Measurements from ENCODE around the gene TNFRSF1A. TPM values are rescaled to one million over a fixed set of nuclear protein-coding genes. Genes with fewer than 3 reads are reported as not detected.

TNFRSF1A gene
- total RNA-seq, 1 donor from 2014 or later, result 21.8 TPM

GRCh38 chr12:6384499-6385436, 42.9 kb upstream of the TNFRSF1A start:
- no peaks in the 10 kb centered on the region for H3K36me3 ChIP-seq
- H3K9ac ChIP-seq, result no peak overlapping the region
- H3K36me3 Mint-ChIP-seq, result no peaks in the 10 kb centered on the region
- H3K27ac Mint-ChIP-seq, result peak overlapping the region; percentile 42
- H3F3A ChIP-seq (ENCODE audit: low read depth), result peaks cover 17% of the 10 kb centered on the region
- peaks cover 4% of the 10 kb centered on the region for H3K27me3 Mint-ChIP-seq (ENCODE audit: insufficient read depth, low read depth)
- no peak overlapping the region for H3K4me3 Mint-ChIP-seq
- H3K27ac ChIP-seq, result no peak overlapping the region
- peaks cover 23% of the 10 kb centered on the region for H3K4me1 Mint-ChIP-seq
- no peak for TF ChIP-seq EZH2phosphoT487 (IDR thresholded peaks at IDR 0.05)
- peak overlapping the region; percentile 100 for H2AFZ ChIP-seq (replicated peaks)
- H3K4me1 ChIP-seq, result peaks cover 22% of the 10 kb centered on the region
- H3K9me3 Mint-ChIP-seq, result no peaks in the 10 kb centered on the region
- no peaks in the 10 kb centered on the region for H3K9me3 ChIP-seq (ENCODE audit: low read depth)
- H3K4me3 ChIP-seq, result no peak overlapping the region
- no peaks in the 10 kb centered on the region for H3K79me2 ChIP-seq (ENCODE audit: low read depth)
- no peaks in the 10 kb centered on the region for H4K20me1 ChIP-seq (ENCODE audit: low read depth)
- DNase-seq (ENCODE audit: low spot score), result no peak
- H3K27me3 ChIP-seq, result peaks cover 20% of the 10 kb centered on the region
- no peak overlapping the region for H3K4me2 ChIP-seq

- no peak within 1 kb of the TSS for H3K4me2 ChIP-seq
- H3K36me3 ChIP-seq, result no peaks in the 10 kb centered on the region
- no peaks in the 10 kb centered on the region for H4K20me1 ChIP-seq (ENCODE audit: low read depth)
- H3F3A ChIP-seq (ENCODE audit: low read depth), result peaks cover 17% of the 10 kb centered on the region
- DNase-seq (ENCODE audit: low spot score), result peak; percentile 49
- peaks cover 20% of the 10 kb centered on the region for H3K27me3 ChIP-seq
- H3K27ac ChIP-seq, result no peak within 1 kb of the TSS
- Mint-ChIP-seq H3K36me3 (no peaks in the 10 kb centered on the region), H3K27me3 (ENCODE audit: insufficient read depth, low read depth) (peaks cover 4% of the 10 kb centered on the region), H3K4me3 (no peak within 1 kb of the TSS), H3K9me3 (no peaks in the 10 kb centered on the region), H3K27ac (peak within 1 kb of the TSS; percentile 42), H3K4me1 (peaks cover 25% of the 10 kb centered on the region)
- H3K4me3 ChIP-seq, result no peak within 1 kb of the TSS
- no peaks in the 10 kb centered on the region for H3K9me3 ChIP-seq (ENCODE audit: low read depth)
- TF ChIP-seq EZH2phosphoT487 (IDR thresholded peaks at IDR 0.05), result no peak
- peaks cover 25% of the 10 kb centered on the region for H3K4me1 ChIP-seq
- H3K79me2 ChIP-seq (ENCODE audit: low read depth), result no peaks in the 10 kb centered on the region
- H3K9ac ChIP-seq, result no peak within 1 kb of the TSS
- peak within 1 kb of the TSS; percentile 100 for H2AFZ ChIP-seq (replicated peaks)
These were observed 42.0 kb upstream of the TNFRSF1A start, which contains the start of gene LTBR for GRCh38 chr12:6383572-6384498. Gene LTBR, plus strand, starts transcription at chr12:6384162. Its CDS starts 197 bp downstream, at chr12:6384359.

GRCh38 chr12:6382982-6383381, 41.1 kb upstream of the TNFRSF1A start:
- Histone ChIP-seq H3K4me1 (peaks cover 25% of the 10 kb centered on the region), H3K27me3 (peaks cover 20% of the 10 kb centered on the region), H3K79me2 (ENCODE audit: low read depth) (no peaks in the 10 kb centered on the region), H3K36me3 (no peaks in the 10 kb centered on the region), H3K9ac (no peak overlapping the region), H3F3A (ENCODE audit: low read depth) (peaks cover 17% of the 10 kb centered on the region), H3K4me2 (no peak overlapping the region), H3K9me3 (ENCODE audit: low read depth) (no peaks in the 10 kb centered on the region), H3K4me3 (no peak overlapping the region), H2AFZ (replicated peaks) (peak overlapping the region; percentile 69), H3K27ac (no peak overlapping the region), H4K20me1 (ENCODE audit: low read depth) (no peaks in the 10 kb centered on the region)
- Mint-ChIP-seq H3K9me3 (no peaks in the 10 kb centered on the region), H3K4me1 (peaks cover 30% of the 10 kb centered on the region), H3K27me3 (ENCODE audit: insufficient read depth, low read depth) (peaks cover 4% of the 10 kb centered on the region), H3K4me3 (no peak overlapping the region), H3K27ac (no peak overlapping the region), H3K36me3 (no peaks in the 10 kb centered on the region)
- TF ChIP-seq CTCF (IDR thresholded peaks at IDR 0.05) (no peak), EZH2phosphoT487 (IDR thresholded peaks at IDR 0.05) (no peak), EZH2 (IDR thresholded peaks at IDR 0.05) (no peak)
- DNase-seq (ENCODE audit: low spot score), result no peak

- Histone ChIP-seq H3K36me3 (no peaks in the 10 kb centered on the region), H3K79me2 (ENCODE audit: low read depth) (no peaks in the 10 kb centered on the region), H3K27me3 (peaks cover 20% of the 10 kb centered on the region), H2AFZ (replicated peaks) (peak overlapping the region; percentile 69), H3K9ac (no peak overlapping the region), H3K9me3 (ENCODE audit: low read depth) (no peaks in the 10 kb centered on the region), H3K27ac (no peak overlapping the region), H3K4me2 (peak overlapping the region; percentile 16), H3K4me1 (peaks cover 31% of the 10 kb centered on the region), H3F3A (ENCODE audit: low read depth) (peaks cover 22% of the 10 kb centered on the region), H3K4me3 (no peak overlapping the region), H4K20me1 (ENCODE audit: low read depth) (no peaks in the 10 kb centered on the region)
- H3K4me1 Mint-ChIP-seq, result peaks cover 34% of the 10 kb centered on the region
- H3K27ac Mint-ChIP-seq, result peak overlapping the region; percentile 68
- peak; percentile 40 for DNase-seq (ENCODE audit: low spot score)
- TF ChIP-seq EZH2 (IDR thresholded peaks at IDR 0.05), result no peak
- TF ChIP-seq EZH2phosphoT487 (IDR thresholded peaks at IDR 0.05), result no peak
- TF ChIP-seq CTCF (IDR thresholded peaks at IDR 0.05), result no peak
- H3K4me3 Mint-ChIP-seq, result no peak overlapping the region
- H3K9me3 Mint-ChIP-seq, result no peaks in the 10 kb centered on the region
- H3K27me3 Mint-ChIP-seq (ENCODE audit: insufficient read depth, low read depth), result peaks cover 4% of the 10 kb centered on the region
- no peaks in the 10 kb centered on the region for H3K36me3 Mint-ChIP-seq
These were observed 40.5 kb upstream of the TNFRSF1A start for GRCh38 chr12:6382371-6382770.

All from neural progenitor cell (in vitro differentiated cells).